Natural killer cell (primary cell): ENCODE measurements around the gene TMCC1. TPM values are rescaled to one million over a fixed set of nuclear protein-coding genes. Genes with fewer than 3 reads are reported as not detected.

ENCODE experiments used
- ATAC-seq, 3 donors: fragments of 150-1000 bp in 2 of 3; fragments of 200-7000 bp in 1 of 3; cut with Tn5 transposase; 1 replicate in 1 of 3; 2 replicates in 2 of 3; pipeline ENCODE4 v1.10.0; 2021; ENCODE audit warnings: mild to moderate bottlenecking in 2 of 3, moderate library complexity in 2 of 3
- DNase-seq, 2 donors: peaks; one replicate each; pipeline versions ENCODE4 v3.0.0 to v3.0.0-alpha.2; 2013 to 2021; ENCODE audit warnings: mixed read lengths in 1 of 2
- H3K27ac ChIP-seq: one replicate; pipeline ENCODE4 v1.5.1; 2013; ENCODE audit warnings: mild to moderate bottlenecking, low read length
- H3K27me3 ChIP-seq: one replicate; pipeline ENCODE4 v1.6.1; 2013; ENCODE audit warnings: low read length; ENCODE audit not compliant: control insufficient read depth, insufficient read depth
- H3K36me3 ChIP-seq: one replicate; pipeline ENCODE4 v1.6.1; 2013; ENCODE audit warnings: low read length; ENCODE audit not compliant: control insufficient read depth, insufficient read depth
- H3K4me1 ChIP-seq: one replicate; pipeline ENCODE4 v1.6.1; 2013; ENCODE audit warnings: low read length; ENCODE audit not compliant: control insufficient read depth, insufficient read depth
- H3K4me3 ChIP-seq: one replicate; pipeline ENCODE4 v1.5.1; 2013; ENCODE audit warnings: low read length
- H3K9me3 ChIP-seq: one replicate; pipeline ENCODE4 v1.6.1; 2013; ENCODE audit warnings: low read length; ENCODE audit not compliant: control insufficient read depth, insufficient read depth
- H3K27ac Mint-ChIP-seq, 2 donors: one replicate each; pipeline ENCODE4 v1.8.0; 2022; ENCODE audit warnings: mild to moderate bottlenecking in 2 of 2, mixed read lengths in 2 of 2, moderate library complexity in 1 of 2
- H3K27me3 Mint-ChIP-seq, 2 donors: one replicate each; pipeline ENCODE4 v1.8.0; 2022; ENCODE audit warnings: low read depth in 2 of 2, mixed read lengths in 2 of 2
- H3K36me3 Mint-ChIP-seq: one replicate; pipeline ENCODE4 v1.8.0; 2022; ENCODE audit warnings: mixed read lengths
- H3K4me1 Mint-ChIP-seq, 2 donors: one replicate each; pipeline ENCODE4 v1.8.0; 2022; ENCODE audit warnings: mixed read lengths in 2 of 2
- H3K4me3 Mint-ChIP-seq: one replicate; pipeline ENCODE4 v1.8.0; 2022; ENCODE audit warnings: mild to moderate bottlenecking, moderate library complexity, mixed read lengths
- H3K9me3 Mint-ChIP-seq, 2 donors: one replicate each; pipeline ENCODE4 v1.8.0; 2022; ENCODE audit warnings: mixed read lengths in 2 of 2
- CTCF ChIP-seq: fragments of 200-600 bp; IDR thresholded peaks from one replicate; pipeline ENCODE4 v1.8.0; 2022; ENCODE audit warnings: antibody characterized with exemption
- WGBS: methylation state at CpG from one replicate; pipeline ENCODE4 v1.1.7; 2013; ENCODE audit warnings: missing lambda C conversion rate; ENCODE audit not compliant: insufficient coverage; 5-methylcytosine and 5-hydroxymethylcytosine counted together
- intact Hi-C: fragments of 100-400 bp; cut with micrococcal nuclease; formaldehyde crosslinking; loops from one replicate; pipeline ENCODE4 v1.14.2; 2022
- total RNA-seq, 4 donors: library from RNA; stranded (reverse); fragments of 120-200 nt in 1 of 4; gene quantifications; one replicate each; pipeline versions ENCODE4 v1.2.3 to v1.2.4, GENCODE V29; 2013 to 2022

Gene TMCC1
- total RNA-seq, 3 donors from 2014 or later (not counting 1 experiment from before 2014, with no cell fraction given): 26.4 to 36.7 (median 31.7) TPM

DNA sequence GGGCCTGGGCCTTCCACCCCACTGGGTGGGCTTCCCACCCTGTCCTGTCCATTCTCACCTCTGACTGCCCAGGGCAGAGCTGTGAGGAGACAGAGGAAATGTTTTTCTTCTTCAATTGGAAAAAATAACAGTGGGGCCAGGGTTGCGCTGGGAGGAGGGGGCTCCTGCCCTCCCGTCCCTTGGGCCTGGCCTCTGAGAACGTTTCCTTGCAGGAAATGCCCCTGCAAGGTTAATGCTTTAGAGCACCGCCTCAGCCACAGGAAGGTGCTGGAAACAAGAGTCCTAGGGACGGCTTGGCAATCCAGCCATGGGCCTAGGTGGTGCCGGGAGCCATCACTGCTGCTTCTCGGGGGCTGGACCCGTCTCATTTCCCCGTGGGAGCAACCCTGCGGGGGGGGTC is 283.2 kb downstream of the TMCC1 start:
- H3K9me3 ChIP-seq: no peaks in the 10 kb centered on the region
- no peak overlapping the region for H3K4me3 ChIP-seq
- Mint-ChIP-seq H3K27me3 (peaks cover 0 to 16% of the 10 kb centered on the region in 2 donors), H3K4me3 (no peak overlapping the region), H3K27ac (peak overlapping the region in 1 of 2 donors; percentile 56), H3K36me3 (no peaks in the 10 kb centered on the region), H3K4me1 (peaks cover 50 to 52% of the 10 kb centered on the region in 2 donors), H3K9me3 (no peaks in the 10 kb centered on the region)
- no peaks in the 10 kb centered on the region for H3K36me3 ChIP-seq
- WGBS: 66% methylated on average over 9 of the region's 10 CpGs
- no peaks in the 10 kb centered on the region for H3K27me3 ChIP-seq
- intact Hi-C loops: loop anchor here (5.0 kb wide), 1 partner anchor 33 kb away; no protein-coding TSS in a partner anchor
- DNase-seq (no peak), ATAC-seq (no peak)
- TF ChIP-seq CTCF: no peak
- no peak overlapping the region for H3K27ac ChIP-seq
- peaks cover 42% of the 10 kb centered on the region for H3K4me1 ChIP-seq

DNA sequence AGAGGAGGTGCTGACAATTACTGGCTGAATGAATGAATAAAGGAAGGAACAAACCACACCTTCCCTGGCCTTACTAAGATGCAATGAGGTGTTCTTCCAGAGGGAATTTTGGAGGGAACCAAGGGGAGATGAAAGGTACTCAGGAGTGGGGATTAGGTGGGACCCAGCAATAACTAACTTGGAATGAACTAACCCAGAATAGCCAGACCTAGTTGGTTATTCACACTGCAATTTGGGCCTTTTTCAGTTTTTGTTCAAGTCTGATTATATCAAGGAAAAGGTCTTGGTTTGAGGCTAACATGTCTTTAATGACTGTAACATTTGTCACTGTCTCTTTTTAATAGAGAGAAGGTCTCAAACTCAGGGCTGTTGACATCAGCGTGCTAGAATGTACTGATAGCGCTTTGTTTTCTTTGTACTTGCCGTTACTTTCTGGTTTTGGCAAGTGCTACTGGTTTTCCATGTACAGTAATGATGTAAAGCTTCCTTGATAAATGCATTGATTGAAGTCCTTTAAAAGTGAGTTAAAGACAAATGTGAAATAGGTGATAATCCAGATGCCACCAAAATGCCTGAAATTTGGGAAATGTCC is 283.8 kb downstream of the TMCC1 start:
- H3K27ac Mint-ChIP-seq: peak overlapping the region; percentile 18 to 56
- H3K36me3 ChIP-seq: no peaks in the 10 kb centered on the region
- no peak for TF ChIP-seq CTCF
- intact Hi-C loops: loop anchor here (5.0 kb wide), 1 partner anchor 32 kb away; no protein-coding TSS in a partner anchor
- no peak for DNase-seq
- peaks cover 2% of the 10 kb centered on the region for H3K27me3 ChIP-seq
- no peaks in the 10 kb centered on the region for H3K36me3 Mint-ChIP-seq
- H3K4me3 ChIP-seq: no peak overlapping the region
- H3K9me3 Mint-ChIP-seq: no peaks in the 10 kb centered on the region
- peaks cover 48 to 51% of the 10 kb centered on the region in 2 donors for H3K4me1 Mint-ChIP-seq
- H3K4me1 ChIP-seq: peaks cover 45% of the 10 kb centered on the region
- H3K27me3 Mint-ChIP-seq: peaks cover 0 to 16% of the 10 kb centered on the region in 2 donors
- no peak overlapping the region for H3K27ac ChIP-seq
- ATAC-seq: no peak
- no peaks in the 10 kb centered on the region for H3K9me3 ChIP-seq
- H3K4me3 Mint-ChIP-seq: peak overlapping the region; percentile 61
- 73% methylated on average over 3 of the region's 3 CpGs for WGBS

- no peak for ATAC-seq
- H3K9me3 Mint-ChIP-seq: no peaks in the 10 kb centered on the region
- no peak overlapping the region for H3K27ac Mint-ChIP-seq
- H3K4me3 Mint-ChIP-seq: peak overlapping the region; percentile 65
- peaks cover 0 to 16% of the 10 kb centered on the region in 2 donors for H3K27me3 Mint-ChIP-seq
- Histone ChIP-seq H3K27ac (no peak overlapping the region), H3K9me3 (no peaks in the 10 kb centered on the region), H3K36me3 (no peaks in the 10 kb centered on the region), H3K27me3 (peaks cover 2% of the 10 kb centered on the region), H3K4me3 (no peak overlapping the region), H3K4me1 (peaks cover 51% of the 10 kb centered on the region)
- no peak for TF ChIP-seq CTCF
- no peak for DNase-seq
- 79% methylated on average over 3 of the region's 4 CpGs for WGBS
- no peaks in the 10 kb centered on the region for H3K36me3 Mint-ChIP-seq
- H3K4me1 Mint-ChIP-seq: peaks cover 50 to 53% of the 10 kb centered on the region in 2 donors
- intact Hi-C loops: no loop called here
Observed at GRCh38 chr3:129608936-129609590, 284.4 kb downstream of the TMCC1 start.
